Measurements from ENCODE around the gene RFTN1.

Gene RFTN1

GRCh38 chr3:16513141-16514020 lies at the start of gene RFTN1:
Gene RFTN1, minus strand, starts transcription at chr3:16513699. Its CDS starts 19,830 bp downstream, at chr3:16493869.
- DNase-seq (ENCODE audit: low read depth, low spot score), result no peak

GRCh38 chr3:16559653-16560365 lies 46.3 kb upstream of the RFTN1 start:
- DNase-seq (ENCODE audit: low read depth, low spot score), result no peak

- DNase-seq (ENCODE audit: low read depth, low spot score), result no peak
These were observed 40.6 kb upstream of the RFTN1 start for GRCh38 chr3:16554126-16554525.

- DNase-seq (ENCODE audit: low read depth, low spot score), result no peak
These were observed 39.3 kb upstream of the RFTN1 start for GRCh38 chr3:16552757-16553156.

- DNase-seq (ENCODE audit: low read depth, low spot score), result no peak
These were observed 38.0 kb upstream of the RFTN1 start for GRCh38 chr3:16551342-16551976.

- peak; percentile 75 for DNase-seq (ENCODE audit: low read depth, low spot score)
These were observed 37.3 kb upstream of the RFTN1 start for GRCh38 chr3:16550676-16551341.

- no peak for DNase-seq (ENCODE audit: low read depth, low spot score)
These were observed 36.8 kb upstream of the RFTN1 start for GRCh38 chr3:16550305-16550675.

GRCh38 chr3:16548721-16549120 lies 35.2 kb upstream of the RFTN1 start:
- DNase-seq (ENCODE audit: low read depth, low spot score), result no peak

GRCh38 chr3:16547561-16548357 lies 34.3 kb upstream of the RFTN1 start:
- no peak for DNase-seq (ENCODE audit: low read depth, low spot score)

- no peak for DNase-seq (ENCODE audit: low read depth, low spot score)
These were observed 32.9 kb upstream of the RFTN1 start for GRCh38 chr3:16546186-16547010.

GRCh38 chr3:16545413-16546185 lies 32.1 kb upstream of the RFTN1 start:
- DNase-seq (ENCODE audit: low read depth, low spot score), result no peak

- DNase-seq (ENCODE audit: low read depth, low spot score), result no peak
These were observed 29.9 kb upstream of the RFTN1 start for GRCh38 chr3:16543242-16543864.

- no peak for DNase-seq (ENCODE audit: low read depth, low spot score)
These were observed 25.0 kb upstream of the RFTN1 start for GRCh38 chr3:16538507-16538906.

- DNase-seq (ENCODE audit: low read depth, low spot score), result no peak
These were observed 23.5 kb upstream of the RFTN1 start for GRCh38 chr3:16536996-16537395.

GRCh38 chr3:16536344-16536663 lies 22.8 kb upstream of the RFTN1 start:
- no peak for DNase-seq (ENCODE audit: low read depth, low spot score)

- no peak for DNase-seq (ENCODE audit: low read depth, low spot score)
These were observed 21.3 kb upstream of the RFTN1 start for GRCh38 chr3:16534640-16535262.

GRCh38 chr3:16533928-16534574 lies 20.6 kb upstream of the RFTN1 start:
- no peak for DNase-seq (ENCODE audit: low read depth, low spot score)

- no peak for DNase-seq (ENCODE audit: low read depth, low spot score)
These were observed 15.8 kb upstream of the RFTN1 start for GRCh38 chr3:16529264-16529663.

Measured in smooth muscle cell of the brain vasculature (primary cell).